Tibial nerve (tissue), 4 donors: Measurements from ENCODE around the gene GANAB.

ENCODE experiments used
- CTCF ChIP-seq, 5 experiments: fragments of 200-600 bp in 3 of 5; fragments of 450-650 bp in 2 of 5; sonication (generic) in 3 of 5; IDR thresholded peaks; one replicate each; pipeline ENCODE4 v1.5.1; 2016 to 2019; ENCODE audit warnings: antibody characterized with exemption in 5 of 5, mild to moderate bottlenecking in 3 of 5, moderate library complexity in 2 of 5
- EP300 ChIP-seq, 2 donors: sonication (generic); formaldehyde crosslinking; IDR thresholded peaks; one replicate each; pipeline ENCODE4 v1.6.1; 2017; ENCODE audit warnings: antibody characterized with exemption in 2 of 2, mild to moderate bottlenecking in 1 of 2
- POLR2A ChIP-seq, 2 donors: fragments of 450-650 bp; IDR thresholded peaks; one replicate each; pipeline ENCODE4 v1.6.1; 2017; ENCODE audit warnings: antibody characterized with exemption in 2 of 2, mild to moderate bottlenecking in 2 of 2, moderate library complexity in 2 of 2

GRCh38 chr11:62622476-62623089 lies 23.8 kb downstream of the GANAB start:
- TF ChIP-seq CTCF (IDR thresholded peaks at IDR 0.05) (no peak), EP300 (IDR thresholded peaks at IDR 0.05) (no peak), POLR2A (IDR thresholded peaks at IDR 0.05) (no peak)
